ENCODE data around the gene NXPH3.

Gene NXPH3

GRCh38 chr17:49576917-49577649 lies 1.4 kb downstream of the NXPH3 start:
- no peak for DNase-seq

- no peak for DNase-seq
Measured at GRCh38 chr17:49577650-49577934, 1.9 kb downstream of the NXPH3 start.

- no peak for DNase-seq
Measured at GRCh38 chr17:49577963-49578362, 2.3 kb downstream of the NXPH3 start.

- DNase-seq: no peak
Measured at GRCh38 chr17:49578414-49578813, 2.7 kb downstream of the NXPH3 start.

- no peak for DNase-seq
Measured at GRCh38 chr17:49578952-49579500, 3.4 kb downstream of the NXPH3 start.

- DNase-seq: no peak
Measured at GRCh38 chr17:49579522-49579921, 3.9 kb downstream of the NXPH3 start.

- DNase-seq: no peak
Measured at GRCh38 chr17:49580055-49580721, 4.5 kb downstream of the NXPH3 start.

GRCh38 chr17:49580981-49581647 lies 5.4 kb downstream of the NXPH3 start:
- DNase-seq: no peak

GRCh38 chr17:49581648-49581998 lies 6.0 kb downstream of the NXPH3 start:
- no peak for DNase-seq

- no peak for DNase-seq
Measured at GRCh38 chr17:49582055-49582722, 6.5 kb downstream of the NXPH3 start.

GRCh38 chr17:49582789-49583188 lies 7.1 kb downstream of the NXPH3 start:
- no peak for DNase-seq

- no peak for DNase-seq
Measured at GRCh38 chr17:49583226-49583625, 7.6 kb downstream of the NXPH3 start.

- DNase-seq: no peak
Measured at GRCh38 chr17:49583889-49584288, 8.2 kb downstream of the NXPH3 start.

- no peak for DNase-seq
Measured at GRCh38 chr17:49585422-49586027, 9.9 kb downstream of the NXPH3 start.

GRCh38 chr17:49587366-49588073 lies 11.8 kb downstream of the NXPH3 start:
- DNase-seq: no peak

- no peak for DNase-seq
Measured at GRCh38 chr17:49588312-49588711, 12.6 kb downstream of the NXPH3 start.

GRCh38 chr17:49588726-49589576 lies 13.3 kb downstream of the NXPH3 start:
- no peak for DNase-seq

GRCh38 chr17:49589577-49589927 lies 13.9 kb downstream of the NXPH3 start:
- DNase-seq: no peak

- no peak for DNase-seq
Measured at GRCh38 chr17:49590874-49591273, 15.2 kb downstream of the NXPH3 start.

- DNase-seq: no peak
Measured at GRCh38 chr17:49592263-49592662, 16.6 kb downstream of the NXPH3 start.

GRCh38 chr17:49595328-49595727 lies 19.7 kb downstream of the NXPH3 start:
- no peak for DNase-seq

- DNase-seq: no peak
Measured at GRCh38 chr17:49595980-49596379, 20.3 kb downstream of the NXPH3 start.
